HG03520 (cell line): ENCODE results near the gene GLB1L.

Source experiments
- ATAC-seq: cut with Tn5 transposase; IDR thresholded peaks from one replicate; pipeline ENCODE4 v1.9.1; 2021; ENCODE audit warnings: mild to moderate bottlenecking, moderate library complexity; ENCODE audit not compliant: unreplicated experiment

Gene GLB1L

DNA sequence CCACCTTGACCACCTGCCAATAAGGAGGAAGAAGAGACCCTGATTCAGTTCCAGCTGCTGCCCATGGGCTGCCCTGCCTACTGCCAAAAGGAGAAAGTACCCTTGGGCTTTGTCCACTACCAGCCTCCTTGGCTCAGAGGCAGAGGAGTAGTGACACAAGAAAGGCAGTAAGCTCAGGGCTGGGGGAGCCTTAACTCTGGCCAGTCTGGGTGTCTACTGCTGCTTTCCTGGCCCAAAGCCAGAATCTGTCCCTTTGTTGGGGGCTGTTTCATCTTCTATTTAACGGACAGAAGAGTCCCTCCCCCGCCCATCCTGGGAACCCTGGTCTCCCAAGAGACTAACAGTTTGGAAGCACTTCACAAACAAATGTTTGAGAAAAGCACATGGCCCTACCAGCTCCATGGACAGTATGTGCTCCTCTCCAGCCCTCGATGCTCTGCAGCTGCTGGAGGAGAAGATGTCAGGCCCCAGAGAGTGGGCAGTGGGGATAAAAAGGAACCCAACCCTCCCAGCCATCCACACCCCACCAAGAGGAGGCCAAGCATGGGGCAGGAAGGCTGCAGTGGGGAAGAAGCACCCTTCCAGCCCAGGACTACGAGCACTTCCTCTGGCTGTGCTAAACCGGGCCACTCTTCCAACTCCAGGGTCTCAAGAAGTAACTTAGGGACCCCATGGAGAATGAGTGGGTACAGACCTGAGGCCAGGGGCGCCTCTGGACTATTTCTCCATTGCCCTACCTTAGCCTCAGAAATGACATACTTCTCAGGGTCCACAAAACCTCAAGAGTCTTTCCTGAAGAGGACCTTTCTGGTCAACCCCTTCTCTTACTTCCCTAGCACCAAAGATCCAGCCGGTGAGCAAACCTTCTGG is 17.0 kb downstream of the GLB1L start:
- no peak for ATAC-seq

GRCh38 chr2:219225350-219225749 is 19.9 kb downstream of the GLB1L start:
- ATAC-seq: no peak

GRCh38 chr2:219223831-219224610 is 21.2 kb downstream of the GLB1L start:
- ATAC-seq: no peak

GRCh38 chr2:219221957-219222518 is 23.2 kb downstream of the GLB1L start:
- no peak for ATAC-seq

DNA sequence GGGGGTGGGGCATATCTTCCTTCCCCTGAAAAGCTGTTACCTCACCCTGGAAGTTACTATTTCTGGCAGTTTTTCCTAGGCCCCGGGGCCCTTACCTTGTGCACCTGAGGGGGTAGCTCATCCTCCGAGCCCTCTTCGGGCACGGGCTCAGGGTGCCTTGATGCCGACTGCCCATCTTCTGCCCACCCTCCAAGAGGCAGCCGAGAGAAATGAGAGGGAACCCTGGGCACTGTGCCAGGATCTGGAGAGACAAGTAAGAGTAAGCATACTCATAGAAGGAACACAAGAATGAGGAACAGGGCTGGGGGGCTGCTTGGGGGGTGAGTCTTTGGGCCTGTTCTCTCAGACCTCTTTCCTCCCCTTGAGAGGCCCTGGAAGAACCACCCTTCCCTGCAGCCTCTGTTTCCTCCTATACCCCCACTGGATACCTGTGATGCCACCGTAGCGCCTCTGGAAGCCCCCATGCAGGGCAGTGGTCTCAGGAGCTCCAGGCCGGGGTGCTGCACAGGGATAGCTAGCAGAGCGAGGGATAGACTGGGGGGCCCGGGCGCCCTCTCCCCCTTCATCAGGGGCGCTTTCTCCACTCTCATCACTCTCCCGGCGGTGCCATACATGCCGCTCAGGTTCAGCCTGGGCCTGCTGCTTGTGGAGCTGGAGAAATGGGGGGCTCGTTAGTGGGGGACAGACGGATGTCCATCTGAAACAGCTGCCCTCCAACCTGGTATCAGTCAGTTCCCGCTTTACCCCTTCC is 24.4 kb downstream of the GLB1L start:
- no peak for ATAC-seq

- no peak for ATAC-seq
Observed at GRCh38 chr2:219219784-219220532, 25.3 kb downstream of the GLB1L start.

DNA sequence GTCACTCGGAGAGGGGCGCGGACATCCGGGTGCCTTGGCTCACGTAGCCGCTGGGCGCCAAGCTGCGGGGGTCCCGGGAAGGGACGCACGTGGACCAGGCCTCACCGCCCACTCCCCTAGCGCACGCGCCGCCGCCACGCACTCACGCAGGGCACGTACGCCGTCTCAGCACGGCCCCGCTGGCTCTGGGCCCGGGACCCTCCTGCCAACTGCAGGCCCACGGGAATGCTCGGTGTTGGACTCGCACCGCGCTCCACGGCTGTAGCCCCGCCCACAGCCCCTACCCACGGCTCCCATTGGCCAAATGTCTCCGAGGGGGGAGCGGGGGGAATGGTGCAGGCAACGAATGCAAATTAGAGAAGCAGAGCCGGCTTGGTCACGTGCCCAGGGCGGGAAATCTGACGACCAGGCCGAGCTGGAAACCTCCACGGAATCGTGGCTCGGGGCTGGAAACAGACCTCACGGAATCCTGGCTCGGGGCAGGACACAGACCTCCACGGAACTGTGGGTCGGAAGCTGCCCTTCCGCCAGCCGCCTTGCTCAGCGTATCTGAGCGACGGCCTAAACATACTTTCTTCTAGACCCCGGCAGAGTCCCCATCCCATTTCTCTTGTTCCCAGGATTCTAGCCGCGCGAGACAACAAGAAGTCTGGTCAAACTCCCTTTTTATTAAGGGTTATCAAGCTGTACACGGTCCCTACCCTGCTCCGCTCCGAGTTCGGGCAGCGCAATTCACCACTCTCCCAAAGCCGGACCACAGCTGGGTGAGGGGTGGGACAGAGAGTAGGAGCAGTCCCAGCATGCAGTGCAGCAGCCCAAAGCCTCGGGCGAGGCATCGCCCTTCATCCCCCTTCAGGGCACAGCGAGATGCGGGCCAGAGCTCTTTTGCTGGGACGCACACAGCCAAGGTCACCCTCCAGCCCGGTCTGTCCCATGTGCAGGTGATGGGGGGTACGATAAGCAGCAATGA is 26.2 kb downstream of the GLB1L start, which contains the start of gene ABCB6:
TSS of gene ABCB6 (minus strand) at position 227 of the 970 bp plus-strand sequence. CDS start 285 bp downstream, outside the sequence.
- peak; percentile 53 for ATAC-seq

- ATAC-seq: peak; percentile 21
Observed at GRCh38 chr2:219218217-219218731, 27.0 kb downstream of the GLB1L start.

DNA sequence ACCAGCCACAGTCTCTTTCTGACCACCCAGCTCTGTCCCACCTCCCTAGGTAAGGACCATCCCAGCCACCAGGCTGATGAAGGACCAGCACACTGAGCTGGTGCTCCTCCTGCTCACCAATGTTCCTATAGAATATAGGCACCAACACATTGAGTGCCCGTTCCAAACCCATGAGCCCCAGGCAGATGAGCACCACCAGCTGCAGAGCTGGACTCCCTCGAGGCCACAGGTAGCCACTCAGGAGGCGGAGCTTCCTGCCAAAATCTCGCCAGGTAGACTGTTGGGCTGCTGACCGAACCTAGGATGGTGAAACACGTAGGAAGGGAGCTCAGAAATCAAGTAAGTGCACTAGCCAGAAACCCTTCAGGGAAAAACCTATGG is 28.7 kb downstream of the GLB1L start:
- ATAC-seq: no peak

- ATAC-seq: no peak
Observed at GRCh38 chr2:219215871-219216534, 29.2 kb downstream of the GLB1L start.

- no peak for ATAC-seq
Observed at GRCh38 chr2:219214786-219215185, 30.5 kb downstream of the GLB1L start.

GRCh38 chr2:219214141-219214540 is 31.1 kb downstream of the GLB1L start:
- ATAC-seq: no peak

DNA sequence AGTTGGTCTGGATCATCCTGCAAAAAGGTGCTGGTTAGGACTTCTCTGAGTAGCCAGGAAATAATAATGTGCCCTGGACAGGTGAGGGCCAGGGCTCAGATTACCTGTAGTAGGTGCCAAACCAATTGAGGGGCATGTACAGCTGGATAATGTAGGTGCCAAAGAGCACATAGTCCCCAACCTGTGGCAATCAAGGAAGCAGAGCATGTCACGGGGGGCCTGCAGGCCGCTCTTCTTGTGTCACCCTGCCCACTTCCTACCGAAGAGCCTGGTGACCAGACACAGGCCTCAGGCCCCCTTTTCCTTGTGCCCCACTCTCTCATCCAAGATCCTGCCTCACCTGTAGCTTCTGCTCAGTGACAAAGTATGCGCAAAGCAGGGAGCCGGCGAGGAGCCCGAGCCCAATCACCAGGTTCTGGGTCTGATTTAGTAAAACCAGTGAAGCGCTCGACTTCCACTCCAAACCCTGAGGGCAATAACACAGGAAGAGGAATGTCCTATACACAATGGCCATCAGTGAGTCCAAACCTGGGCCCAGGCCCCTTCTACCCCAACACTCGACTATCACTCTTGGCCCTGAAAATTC is 31.7 kb downstream of the GLB1L start:
- ATAC-seq: no peak

- ATAC-seq: no peak
Observed at GRCh38 chr2:219213026-219213415, 32.2 kb downstream of the GLB1L start.

DNA sequence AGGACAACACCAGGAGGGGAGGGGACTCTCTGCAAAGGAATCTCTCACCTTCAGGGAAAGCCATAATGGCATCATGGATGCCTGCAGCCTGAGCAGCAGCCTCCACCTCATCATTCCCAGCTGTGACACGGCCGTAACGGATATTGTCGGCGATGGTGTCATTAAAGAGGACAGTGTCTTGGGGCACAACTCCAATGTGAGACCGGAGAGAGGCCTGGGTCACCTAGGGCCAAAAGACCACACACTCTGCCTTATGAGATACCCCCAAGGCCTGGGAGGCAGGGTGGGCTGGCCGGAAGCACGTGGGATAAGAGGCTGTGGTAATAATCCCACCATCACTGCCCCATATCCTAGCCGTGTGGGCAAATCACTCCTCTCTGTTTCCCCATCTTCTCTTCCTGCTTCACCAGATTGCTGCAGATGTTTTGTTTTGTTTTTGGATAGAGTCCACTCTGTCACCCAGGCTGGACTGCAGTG is 34.3 kb downstream of the GLB1L start:
- ATAC-seq: no peak

- ATAC-seq: no peak
Observed at GRCh38 chr2:219210196-219210885, 34.9 kb downstream of the GLB1L start.
